GM19397 (cell line): ENCODE measurements around the gene PRKCH.

Experiments used
- ATAC-seq: cut with Tn5 transposase; IDR thresholded peaks from one replicate; pipeline ENCODE4 v1.9.1; 2021; ENCODE audit warnings: mild to moderate bottlenecking, moderate library complexity; ENCODE audit not compliant: unreplicated experiment

Gene PRKCH

GRCh38 chr14:61505815-61506809 is 184.7 kb downstream of the PRKCH start:
- ATAC-seq = no peak

- no peak for ATAC-seq
Measured at GRCh38 chr14:61508526-61508925, 187.1 kb downstream of the PRKCH start.

GRCh38 chr14:61510736-61511557 is 189.6 kb downstream of the PRKCH start:
- no peak for ATAC-seq

GRCh38 chr14:61511558-61511948 is 190.2 kb downstream of the PRKCH start:
- ATAC-seq = no peak

GRCh38 chr14:61512026-61512834 is 190.9 kb downstream of the PRKCH start:
- ATAC-seq = no peak

GRCh38 chr14:61513986-61514830 is 192.8 kb downstream of the PRKCH start:
- ATAC-seq = no peak

GRCh38 chr14:61514927-61515326 is 193.5 kb downstream of the PRKCH start:
- no peak for ATAC-seq

GRCh38 chr14:61515436-61516117 is 194.2 kb downstream of the PRKCH start:
- no peak for ATAC-seq

GRCh38 chr14:61516118-61516743 is 194.9 kb downstream of the PRKCH start:
- ATAC-seq = no peak

GRCh38 chr14:61516964-61517653 is 195.7 kb downstream of the PRKCH start:
- ATAC-seq = no peak

- no peak for ATAC-seq
Measured at GRCh38 chr14:61517911-61518384, 196.6 kb downstream of the PRKCH start.

GRCh38 chr14:61518403-61518802 is 197.0 kb downstream of the PRKCH start:
- no peak for ATAC-seq

GRCh38 chr14:61519106-61519505 is 197.7 kb downstream of the PRKCH start:
- no peak for ATAC-seq

- ATAC-seq = no peak
Measured at GRCh38 chr14:61519735-61520134, 198.4 kb downstream of the PRKCH start.

- ATAC-seq = no peak
Measured at GRCh38 chr14:61520576-61520975, 199.2 kb downstream of the PRKCH start.

- ATAC-seq = no peak
Measured at GRCh38 chr14:61521773-61522172, 200.4 kb downstream of the PRKCH start.

- ATAC-seq = no peak
Measured at GRCh38 chr14:61523751-61524150, 202.4 kb downstream of the PRKCH start.

GRCh38 chr14:61524211-61524806 is 202.9 kb downstream of the PRKCH start:
- no peak for ATAC-seq
